Anterior cingulate cortex (tissue), 58 donors: ENCODE data around the gene MAP3K20.

Experiments used
- DNase-seq, 58 donors: peaks; one replicate each; lab custom pipeline; 2025; lab: John Stamatoyannopoulos, UW

The MAP3K20 gene

GRCh38 chr2:173218326-173219056 lies 142.8 kb downstream of the MAP3K20 start:
- peak in 1 of 58 donors; percentile 1 for DNase-seq

- DNase-seq = no peak
These were observed 145.6 kb downstream of the MAP3K20 start for GRCh38 chr2:173221132-173221695.

- DNase-seq = no peak
These were observed 146.4 kb downstream of the MAP3K20 start for GRCh38 chr2:173221937-173222594.

- DNase-seq = no peak
These were observed 148.2 kb downstream of the MAP3K20 start for GRCh38 chr2:173223871-173224270.

- DNase-seq = peak in 1 of 58 donors; percentile 3
These were observed 151.5 kb downstream of the MAP3K20 start for GRCh38 chr2:173226899-173227698.

- DNase-seq = no peak
These were observed 153.4 kb downstream of the MAP3K20 start for GRCh38 chr2:173229086-173229485.

GRCh38 chr2:173230181-173230580 lies 154.5 kb downstream of the MAP3K20 start:
- DNase-seq = no peak

- no peak for DNase-seq
These were observed 155.4 kb downstream of the MAP3K20 start for GRCh38 chr2:173231042-173231441.

- DNase-seq = no peak
These were observed 155.8 kb downstream of the MAP3K20 start for GRCh38 chr2:173231465-173231864.

- DNase-seq = no peak
These were observed 157.5 kb downstream of the MAP3K20 start for GRCh38 chr2:173232956-173233744.

GRCh38 chr2:173235947-173236803 lies 160.5 kb downstream of the MAP3K20 start:
- DNase-seq = no peak

GRCh38 chr2:173238385-173238784 lies 162.7 kb downstream of the MAP3K20 start:
- DNase-seq = no peak

- DNase-seq = no peak
These were observed 163.2 kb downstream of the MAP3K20 start for GRCh38 chr2:173238831-173239230.

GRCh38 chr2:173239644-173240043 lies 164.0 kb downstream of the MAP3K20 start:
- no peak for DNase-seq

- no peak for DNase-seq
These were observed 164.4 kb downstream of the MAP3K20 start for GRCh38 chr2:173240083-173240482.

- no peak for DNase-seq
These were observed 166.0 kb downstream of the MAP3K20 start for GRCh38 chr2:173241643-173242042.

- no peak for DNase-seq
These were observed 171.5 kb downstream of the MAP3K20 start for GRCh38 chr2:173247156-173247555.

GRCh38 chr2:173248381-173248780 lies 172.7 kb downstream of the MAP3K20 start:
- no peak for DNase-seq
